ENCODE results near the gene DAAM2.

Gene DAAM2

GRCh38 chr6:39891976-39892375 lies 99.8 kb downstream of the DAAM2 start:
- DNase-seq = no peak

DNA sequence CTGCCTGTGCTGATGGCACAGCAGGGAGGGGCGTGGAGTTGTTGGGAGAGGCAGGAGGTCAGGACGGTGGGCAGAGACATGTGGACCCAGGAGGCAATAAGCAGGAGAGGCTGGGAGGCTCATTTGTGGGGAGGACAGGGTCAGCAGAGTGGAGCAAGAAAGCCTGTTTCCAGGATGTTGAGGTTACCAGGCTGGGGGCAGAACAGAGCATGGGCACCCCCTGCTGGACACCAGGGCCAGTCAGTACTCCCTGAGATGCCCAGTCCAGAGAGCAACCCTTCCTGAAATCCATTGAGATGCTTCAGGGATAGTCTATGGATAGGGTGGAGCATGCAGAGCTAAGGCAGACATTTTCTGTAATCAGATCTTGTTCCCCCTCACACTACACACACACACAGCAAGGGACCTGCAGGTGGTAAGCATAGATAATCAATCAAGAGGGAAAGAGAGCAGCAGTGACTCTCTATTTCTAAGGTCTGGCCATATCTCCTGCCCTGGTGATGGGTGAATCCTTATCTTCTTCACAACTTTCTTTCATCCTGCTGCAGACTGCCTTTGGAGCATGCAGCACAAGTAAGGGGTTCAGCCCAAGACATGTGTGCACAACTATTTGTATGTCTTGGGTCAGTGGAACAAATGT lies 100.4 kb downstream of the DAAM2 start:
- DNase-seq = no peak

DNA sequence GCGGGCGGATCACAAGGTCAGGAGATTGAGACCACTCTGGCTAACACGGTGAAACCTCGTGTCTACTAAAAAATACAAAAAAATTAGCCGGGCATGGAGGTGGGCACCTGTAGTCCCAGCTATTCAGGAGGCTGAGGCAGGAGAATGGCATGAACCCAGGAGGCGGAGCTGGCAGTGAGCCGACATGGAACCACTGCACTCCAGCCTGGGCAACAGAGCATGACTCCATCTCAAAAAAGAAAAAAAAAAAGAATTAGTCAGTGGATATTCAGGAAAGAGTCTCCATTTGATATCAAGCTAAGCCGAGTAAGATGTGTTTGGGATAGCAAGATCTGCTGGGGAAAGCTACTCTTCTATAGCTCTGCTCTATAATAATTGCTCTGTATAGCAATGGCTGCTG lies 101.1 kb downstream of the DAAM2 start:
- DNase-seq = no peak

DNA sequence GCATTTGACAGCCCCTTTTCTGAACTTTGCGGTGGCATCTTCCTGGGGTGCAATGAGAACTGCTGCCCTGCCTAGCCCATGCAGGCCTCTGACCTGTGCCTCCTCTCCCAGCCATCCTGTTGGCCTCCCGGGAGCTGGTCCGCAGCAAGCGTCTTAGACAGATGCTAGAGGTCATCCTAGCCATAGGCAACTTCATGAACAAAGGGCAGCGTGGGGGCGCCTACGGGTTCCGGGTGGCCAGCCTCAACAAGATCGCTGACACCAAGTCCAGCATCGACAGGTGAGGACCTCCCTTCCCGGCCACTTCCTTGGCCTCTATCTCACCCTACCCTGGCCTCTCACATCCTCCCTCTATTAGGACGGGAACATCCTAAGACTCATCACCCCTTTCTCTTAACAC lies 104.5 kb downstream of the DAAM2 start:
- no peak for DNase-seq

GRCh38 chr6:39897698-39898097 lies 105.5 kb downstream of the DAAM2 start:
- no peak for DNase-seq

GRCh38 chr6:39898625-39899024 lies 106.4 kb downstream of the DAAM2 start:
- no peak for DNase-seq

DNA sequence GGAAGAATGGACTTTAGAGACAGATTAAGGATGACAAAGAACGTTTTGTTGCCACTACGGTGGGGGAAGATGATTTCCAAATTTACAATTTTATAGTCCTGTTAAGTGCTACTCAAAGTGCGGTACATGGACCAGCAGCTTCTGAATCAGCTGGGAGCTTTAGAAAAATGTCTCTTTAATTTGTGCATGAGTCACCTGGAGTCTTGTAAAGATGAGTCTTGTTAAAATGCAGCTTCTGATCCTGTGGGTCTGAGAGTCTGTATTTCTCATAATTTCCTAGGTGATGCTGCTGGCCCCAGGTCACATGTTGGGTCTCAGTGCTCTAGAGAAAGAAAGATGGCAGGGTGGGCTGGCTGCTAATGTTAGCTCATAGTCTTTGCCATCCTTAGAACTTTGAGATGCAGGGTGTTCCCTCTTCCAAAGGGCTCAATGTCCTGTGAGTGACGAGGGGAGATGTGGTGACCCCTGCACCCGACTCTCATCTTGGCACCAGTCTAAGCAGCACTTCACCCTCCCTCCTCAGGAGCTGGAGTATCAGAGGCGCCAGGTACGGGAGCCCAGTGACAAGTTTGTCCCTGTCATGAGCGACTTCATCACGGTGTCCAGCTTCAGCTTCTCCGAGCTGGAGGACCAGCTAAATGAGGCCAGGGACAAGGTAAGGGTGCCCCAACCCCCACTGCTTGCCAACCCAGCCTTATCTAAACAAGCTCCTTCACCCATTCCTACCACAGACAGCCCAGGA lies 107.5 kb downstream of the DAAM2 start:
- DNase-seq = no peak

DNA sequence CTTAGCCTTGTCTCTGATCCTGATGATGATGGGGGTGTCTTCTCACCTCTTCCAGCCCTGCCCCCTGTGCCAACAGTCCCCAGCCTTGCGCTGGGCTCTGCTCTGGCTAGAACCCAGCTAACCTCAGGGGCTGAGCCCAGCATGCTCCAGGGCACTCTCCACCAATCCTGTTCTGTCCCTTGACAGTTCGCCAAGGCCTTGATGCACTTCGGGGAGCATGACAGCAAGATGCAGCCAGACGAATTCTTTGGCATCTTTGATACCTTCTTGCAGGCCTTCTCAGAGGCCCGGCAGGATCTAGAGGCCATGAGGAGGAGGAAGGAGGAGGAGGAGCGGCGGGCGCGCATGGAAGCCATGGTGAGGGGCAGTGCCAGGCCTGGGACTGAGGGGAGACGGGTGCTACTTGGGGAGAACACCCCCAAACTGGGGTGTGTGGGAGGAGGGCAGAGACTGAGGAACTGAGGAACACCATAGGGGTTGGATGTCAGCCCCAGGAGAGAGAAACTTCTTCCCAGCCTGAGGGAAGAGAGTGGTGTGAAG lies 109.0 kb downstream of the DAAM2 start:
- no peak for DNase-seq

GRCh38 chr6:39901670-39902069 lies 109.5 kb downstream of the DAAM2 start:
- no peak for DNase-seq

GRCh38 chr6:39902136-39902535 lies 110.0 kb downstream of the DAAM2 start:
- no peak for DNase-seq

DNA sequence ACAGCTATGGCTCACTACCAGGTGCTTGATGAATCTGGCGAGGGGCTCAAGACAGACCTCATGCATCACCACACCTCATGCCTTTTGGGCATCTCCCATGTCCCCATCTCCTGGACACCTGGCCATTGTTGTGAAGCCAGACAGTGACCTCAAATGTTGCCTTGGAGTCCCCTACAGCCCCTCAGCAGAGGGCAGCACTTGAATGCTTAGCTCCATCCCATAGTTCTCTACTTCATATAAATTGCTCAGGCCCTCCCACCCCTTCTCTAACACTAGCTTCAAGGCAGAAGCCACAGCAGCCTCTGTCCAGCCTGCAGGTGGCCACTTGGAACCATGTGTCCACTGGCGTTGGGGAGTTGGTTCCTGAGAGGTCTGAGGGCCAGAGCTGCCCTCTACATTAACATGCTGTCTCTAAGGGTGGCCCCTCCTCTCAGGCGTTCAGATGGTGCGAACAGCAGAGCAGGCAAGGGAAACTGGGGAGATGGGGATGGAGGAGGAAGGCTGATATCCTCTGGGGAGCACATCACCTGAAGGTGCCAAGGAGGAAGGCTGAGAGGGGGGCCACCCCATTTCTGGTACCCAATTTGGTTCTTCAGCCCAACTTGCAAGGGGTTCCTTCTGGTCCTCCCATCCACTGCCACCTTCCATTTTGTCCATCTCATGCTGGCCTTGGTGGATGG lies 110.8 kb downstream of the DAAM2 start:
- DNase-seq = no peak

- DNase-seq = no peak
These were observed 111.5 kb downstream of the DAAM2 start for GRCh38 chr6:39903656-39904055.

- no peak for DNase-seq
These were observed 112.9 kb downstream of the DAAM2 start for GRCh38 chr6:39904946-39905639.

- DNase-seq = no peak
These were observed 113.4 kb downstream of the DAAM2 start for GRCh38 chr6:39905640-39905975.

DNA sequence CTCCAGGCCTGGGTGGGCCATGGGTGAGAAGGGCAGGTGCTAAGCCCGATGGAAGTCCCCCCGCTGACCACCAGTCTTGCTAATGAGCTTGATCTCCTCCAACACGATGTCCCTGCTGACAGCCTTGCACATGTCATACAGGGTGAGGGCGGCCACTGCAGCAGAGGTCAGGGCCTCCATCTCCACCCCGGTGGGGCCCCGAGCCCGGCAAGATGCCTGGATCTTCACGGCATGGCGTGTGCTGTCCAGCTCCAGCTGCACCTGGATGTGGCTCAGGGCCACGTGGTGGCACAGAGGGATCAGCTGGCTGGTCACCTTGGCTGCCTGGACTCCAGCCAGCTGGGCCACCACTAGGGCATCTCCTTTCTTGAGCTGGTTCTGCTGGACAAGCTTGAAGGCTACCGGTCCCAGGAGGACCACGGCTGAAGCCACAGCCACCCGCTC lies 114.2 kb downstream of the DAAM2 start:
- no peak for DNase-seq

DNA sequence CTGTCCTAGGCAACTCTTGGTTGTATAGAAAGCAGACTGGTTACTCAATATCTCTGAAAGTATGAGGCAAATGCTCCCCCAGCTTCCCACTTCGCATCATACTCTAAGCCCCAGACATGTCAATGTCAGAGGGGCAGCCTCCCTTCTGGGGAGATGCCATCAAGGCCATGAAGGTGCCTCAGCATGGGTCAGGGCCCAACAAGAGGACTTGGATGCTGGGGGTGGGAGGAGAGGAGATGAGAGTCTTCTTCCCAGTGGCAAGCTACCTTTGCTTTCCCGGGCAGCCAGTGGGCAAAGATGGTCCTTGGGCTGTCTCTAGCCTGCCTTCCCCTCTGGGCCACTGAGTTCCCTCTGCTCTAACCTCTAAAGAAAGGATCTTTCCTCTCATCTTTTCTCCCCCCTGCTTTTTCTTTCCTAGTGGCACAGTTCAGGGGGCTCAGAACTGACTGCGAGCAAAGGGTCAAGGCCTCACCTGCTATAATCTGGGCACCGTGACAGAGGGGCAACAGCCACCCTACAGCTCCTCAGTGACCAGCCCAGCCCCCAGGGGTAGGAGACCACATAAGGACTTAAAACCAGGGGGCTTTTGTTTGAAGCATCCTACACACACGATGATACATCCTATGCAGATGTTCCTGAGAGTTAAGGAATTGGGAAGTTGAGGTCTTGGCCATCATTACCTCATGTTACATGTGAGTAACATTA lies 115.8 kb downstream of the DAAM2 start:
- no peak for DNase-seq

DNA sequence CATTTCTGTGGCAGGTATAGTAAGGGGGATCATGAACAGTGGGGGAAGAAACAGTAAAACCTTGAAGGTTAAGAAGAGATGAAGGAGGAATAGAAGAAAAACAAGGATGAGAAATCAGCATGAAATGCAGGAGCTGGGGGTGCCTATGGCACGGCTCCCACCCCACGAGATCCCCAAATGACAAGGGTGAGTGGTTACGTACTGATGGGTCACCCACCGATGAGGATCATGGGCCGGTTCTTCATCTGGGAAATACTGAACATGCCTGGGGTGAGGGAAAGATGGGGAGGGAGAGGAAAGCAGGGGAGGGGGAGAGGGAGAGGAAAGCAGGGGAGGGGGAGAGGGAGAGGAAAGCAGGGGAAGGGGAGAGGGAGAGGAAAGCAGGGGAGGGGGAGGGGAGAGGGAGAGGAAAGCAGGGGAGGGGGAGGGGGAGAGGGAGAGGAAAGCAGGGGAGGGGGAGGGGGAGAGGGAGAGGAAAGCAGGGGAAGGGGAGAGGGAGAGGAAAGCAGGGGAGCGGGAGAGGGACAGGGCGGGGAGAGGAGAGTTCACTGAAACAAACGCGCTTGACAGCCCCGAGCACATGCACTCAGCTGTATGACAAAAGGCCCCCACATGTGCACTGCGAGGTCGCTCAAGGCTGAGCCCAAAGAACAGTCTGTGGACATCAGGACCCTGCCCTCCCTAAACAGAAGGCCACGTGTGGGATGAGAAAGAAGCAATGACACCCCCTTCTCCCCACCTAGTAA lies 116.8 kb downstream of the DAAM2 start:
- DNase-seq = no peak

GRCh38 chr6:39909701-39910100 lies 117.5 kb downstream of the DAAM2 start:
- no peak for DNase-seq

DNA sequence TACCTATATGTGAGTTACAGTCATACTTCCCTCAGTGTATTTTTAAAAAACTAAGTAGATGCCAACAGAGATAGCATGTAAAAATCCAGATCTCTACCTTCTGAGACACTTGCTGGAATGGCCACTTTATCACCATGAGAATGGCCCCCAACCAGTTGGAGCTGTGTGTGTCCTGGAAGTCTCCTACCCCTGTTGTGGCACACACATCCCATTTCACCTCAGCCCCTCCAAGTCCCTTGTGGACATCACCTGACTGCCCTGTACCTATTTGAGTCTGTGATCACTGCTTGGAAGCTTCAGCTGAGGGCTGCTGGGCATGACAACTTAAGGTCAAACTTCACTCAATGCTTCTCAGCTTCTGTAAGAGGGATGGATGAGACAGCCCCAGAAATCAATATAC lies 118.0 kb downstream of the DAAM2 start:
- no peak for DNase-seq

DNA sequence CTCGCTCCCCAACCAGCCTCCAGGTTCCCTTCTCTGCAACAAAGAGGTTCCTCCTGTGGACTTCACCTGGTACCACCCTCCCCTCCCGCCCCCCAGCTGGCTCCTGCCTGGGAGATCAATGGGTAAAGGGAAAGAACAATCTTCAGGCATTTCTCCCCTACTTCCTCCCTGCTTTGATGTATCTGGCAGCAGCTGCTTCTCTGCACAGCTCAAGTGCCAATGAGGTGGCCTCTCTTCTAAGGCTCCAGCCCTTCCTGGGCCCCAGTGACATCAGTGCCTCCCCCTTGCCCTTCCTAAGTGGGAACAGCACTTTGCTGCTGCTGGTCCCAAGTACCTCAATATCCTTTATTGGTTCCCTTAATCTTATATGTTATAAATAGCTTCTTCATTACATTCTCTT lies 118.6 kb downstream of the DAAM2 start:
- DNase-seq = no peak

- no peak for DNase-seq
These were observed 119.4 kb downstream of the DAAM2 start for GRCh38 chr6:39911513-39912125.

GRCh38 chr6:39912446-39912845 lies 120.3 kb downstream of the DAAM2 start:
- no peak for DNase-seq
